Stimulated activated CD4-positive, alpha-beta T cell treated with anti-CD3 and anti-CD28 coated beads, Interleukin-4, amount 100 ng/mL, for 48 hours (primary cell): Measurements from ENCODE around the gene SUGCT.

Source experiments
- DNase-seq, 2 donors: peaks; one replicate each; pipeline ENCODE4 v3.0.0-alpha.2; 2020; ENCODE audit warnings: low read depth in 2 of 2

Gene SUGCT

GRCh38 chr7:40675741-40676140, 540.9 kb downstream of the SUGCT start:
- DNase-seq, result no peak

DNA sequence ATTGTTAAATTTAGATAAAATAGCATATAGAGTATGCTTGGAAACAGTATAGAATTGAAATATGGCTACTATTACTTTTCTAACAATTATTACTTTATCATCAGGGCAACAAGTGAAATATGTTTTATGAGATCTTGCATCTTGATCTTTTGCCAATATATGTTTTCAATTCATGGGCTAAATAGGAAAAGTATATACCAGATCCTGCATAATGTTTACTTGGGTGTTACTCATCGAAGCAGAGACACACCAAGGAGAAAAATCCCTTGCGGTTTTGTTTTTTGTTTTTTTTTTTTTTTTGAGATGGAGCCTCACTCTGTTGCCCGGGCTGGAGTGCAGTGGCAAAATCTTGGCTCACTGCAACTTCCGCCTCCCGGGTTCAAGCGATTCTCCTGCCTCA, 541.4 kb downstream of the SUGCT start:
- no peak for DNase-seq

GRCh38 chr7:40680657-40681056, 545.9 kb downstream of the SUGCT start:
- DNase-seq, result no peak

- DNase-seq, result no peak
These were observed 547.9 kb downstream of the SUGCT start for GRCh38 chr7:40682696-40683095.

- no peak for DNase-seq
These were observed 559.4 kb downstream of the SUGCT start for GRCh38 chr7:40694026-40694809.

DNA sequence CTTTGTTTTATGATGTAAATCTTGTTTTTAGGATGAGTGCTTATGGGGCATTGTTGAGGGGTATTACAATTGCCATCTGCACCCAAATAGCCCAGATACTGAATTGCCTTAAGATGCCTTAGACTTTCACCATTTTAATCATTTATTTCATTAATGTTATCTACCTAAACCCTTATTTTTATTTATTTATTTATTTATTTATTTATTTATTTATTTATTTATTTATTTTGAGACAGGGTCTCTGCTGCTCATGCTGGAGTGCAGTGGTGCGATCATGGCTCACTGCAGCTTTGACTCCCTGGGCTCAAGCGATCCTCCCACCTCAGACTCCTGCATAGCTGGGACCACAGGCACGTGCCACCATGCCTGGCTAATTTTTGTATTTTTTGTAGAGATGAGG, 560.2 kb downstream of the SUGCT start:
- DNase-seq, result no peak

DNA sequence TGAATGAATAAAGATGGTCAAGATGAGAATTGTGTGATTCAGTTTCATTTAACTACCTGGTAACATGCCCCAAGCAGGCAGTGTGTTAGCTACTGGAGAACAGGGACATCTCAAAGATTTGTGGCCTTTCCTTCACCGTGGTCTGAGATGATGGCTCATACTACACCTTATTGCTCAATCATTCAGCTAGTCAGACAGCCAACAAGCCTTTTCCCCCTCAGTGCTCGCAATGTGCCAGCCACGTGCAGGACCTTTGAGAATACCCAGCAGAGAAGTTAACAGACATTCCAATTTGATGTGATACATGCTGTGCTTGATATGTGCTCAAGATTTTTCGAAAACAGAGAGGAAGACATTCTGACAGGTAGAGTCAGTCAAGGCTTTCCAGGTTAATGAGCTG, 562.8 kb downstream of the SUGCT start:
- no peak for DNase-seq

DNA sequence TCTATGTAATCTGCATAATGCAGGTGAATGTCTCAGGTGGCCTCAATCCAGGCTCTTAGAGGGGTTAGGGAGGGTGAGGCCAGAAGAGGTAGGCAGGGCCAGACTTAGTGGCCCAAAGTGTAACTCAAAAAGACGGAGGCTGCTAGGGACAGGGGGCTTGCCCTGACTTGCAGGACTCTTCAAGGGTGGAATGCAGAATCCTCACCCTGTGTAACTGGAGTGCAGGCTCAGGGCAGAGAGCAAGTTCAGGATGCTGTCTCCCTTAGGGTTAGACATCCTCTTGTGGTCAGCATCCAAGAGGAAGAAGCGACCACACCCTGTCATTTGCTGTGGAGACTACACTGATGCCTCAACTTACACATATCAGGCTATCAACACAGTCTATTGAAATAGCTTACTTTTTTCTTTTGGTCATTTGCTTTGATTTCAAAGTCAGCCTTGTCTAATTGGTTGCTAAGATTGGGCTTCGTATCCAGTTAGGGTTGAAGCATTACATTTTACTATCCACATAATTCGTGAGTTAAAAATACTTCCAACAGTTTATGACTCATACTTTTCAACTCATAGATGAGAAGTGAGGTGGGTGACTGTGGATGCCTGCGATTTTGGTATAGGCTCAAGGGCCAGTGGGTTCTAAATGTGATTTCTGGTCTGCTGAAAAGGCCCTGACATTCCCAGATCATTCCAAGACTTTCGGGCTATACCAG, 563.6 kb downstream of the SUGCT start:
- no peak for DNase-seq

DNA sequence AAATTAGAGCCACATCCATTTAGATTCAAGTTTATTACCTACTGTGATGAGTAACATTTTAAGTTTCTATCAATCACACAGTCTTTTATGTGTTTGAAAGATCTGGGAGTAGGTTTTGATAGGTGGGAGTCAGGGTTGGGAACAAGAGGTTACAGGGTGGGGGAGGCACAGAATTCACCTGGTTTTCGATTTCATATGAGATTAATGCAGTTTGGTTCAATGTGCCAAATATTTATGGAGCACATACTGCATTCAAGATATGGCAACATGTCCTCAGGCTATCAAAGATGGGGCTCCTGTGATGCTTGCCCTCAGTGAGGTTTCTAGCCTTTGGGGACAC, 564.1 kb downstream of the SUGCT start:
- DNase-seq, result no peak

DNA sequence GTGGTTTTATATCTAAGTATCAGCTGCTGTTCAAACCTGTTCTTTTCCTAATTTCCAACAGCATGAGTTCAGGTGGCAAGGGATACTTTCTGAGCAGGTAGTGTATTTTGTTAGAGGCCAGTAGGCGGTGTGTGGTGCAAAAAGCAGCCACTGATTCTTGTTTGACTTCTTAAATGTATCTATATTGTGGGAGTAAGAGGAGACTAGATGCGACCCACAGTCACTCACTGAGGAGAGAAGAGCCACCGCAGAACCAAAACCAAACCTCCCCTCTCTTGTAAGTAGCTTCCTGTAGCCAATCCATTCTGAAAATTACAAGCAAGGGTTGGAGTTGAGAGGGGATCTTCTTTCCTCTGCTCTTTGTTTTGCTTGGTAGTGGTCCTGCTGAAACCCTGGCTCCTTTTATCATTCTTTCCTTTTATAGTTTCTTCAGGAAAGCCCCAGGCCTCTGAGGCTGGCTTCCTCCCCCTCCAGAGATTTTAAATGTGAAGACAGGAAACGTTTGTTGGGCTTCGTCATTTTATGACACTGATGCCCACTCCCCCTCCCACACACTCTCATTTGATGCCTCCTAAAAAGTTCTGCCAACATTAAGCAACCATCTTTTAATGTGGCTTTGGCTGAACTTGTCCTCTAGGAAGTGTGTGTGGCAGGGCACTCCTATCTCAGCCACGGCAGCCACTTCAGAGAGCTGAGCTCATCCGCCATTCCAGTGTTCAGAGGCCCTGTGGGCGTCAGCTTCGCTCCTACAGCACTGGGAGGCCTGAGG, 566.0 kb downstream of the SUGCT start:
- no peak for DNase-seq

DNA sequence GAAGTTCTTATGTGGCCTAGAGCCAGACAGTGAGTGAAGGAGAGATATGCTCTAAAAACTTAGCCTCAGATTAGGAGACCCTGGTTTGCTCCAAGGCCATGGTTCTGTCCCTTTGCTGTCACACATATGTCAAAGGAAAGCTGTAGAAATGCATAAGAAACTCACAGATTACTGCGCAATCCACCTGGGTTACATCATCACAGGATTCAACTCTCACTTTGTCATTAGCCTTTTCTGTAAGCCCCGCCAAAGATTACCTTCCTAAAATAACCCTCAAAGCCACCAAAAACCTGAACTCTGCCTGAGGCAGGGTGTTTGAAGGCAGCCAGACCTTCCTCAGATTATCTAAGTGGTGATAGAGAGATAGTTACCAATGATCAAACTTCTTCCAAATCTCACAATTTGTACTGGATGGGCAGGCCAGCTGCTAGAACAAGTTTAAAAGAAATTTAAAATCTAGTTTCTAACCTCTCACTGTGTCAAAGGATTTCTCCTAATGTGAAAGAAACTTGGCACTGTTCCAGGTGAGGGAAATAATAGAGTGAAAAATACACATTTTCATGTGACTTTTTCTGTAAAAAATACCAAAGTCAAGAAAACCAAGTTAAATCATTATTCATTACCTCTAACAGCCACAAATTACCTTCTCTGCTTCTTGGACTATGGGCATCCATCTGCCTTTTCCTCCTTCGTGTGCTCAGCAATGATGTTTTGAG, 567.2 kb downstream of the SUGCT start:
- DNase-seq, result no peak

GRCh38 chr7:40704172-40704571, 569.4 kb downstream of the SUGCT start:
- DNase-seq, result no peak

DNA sequence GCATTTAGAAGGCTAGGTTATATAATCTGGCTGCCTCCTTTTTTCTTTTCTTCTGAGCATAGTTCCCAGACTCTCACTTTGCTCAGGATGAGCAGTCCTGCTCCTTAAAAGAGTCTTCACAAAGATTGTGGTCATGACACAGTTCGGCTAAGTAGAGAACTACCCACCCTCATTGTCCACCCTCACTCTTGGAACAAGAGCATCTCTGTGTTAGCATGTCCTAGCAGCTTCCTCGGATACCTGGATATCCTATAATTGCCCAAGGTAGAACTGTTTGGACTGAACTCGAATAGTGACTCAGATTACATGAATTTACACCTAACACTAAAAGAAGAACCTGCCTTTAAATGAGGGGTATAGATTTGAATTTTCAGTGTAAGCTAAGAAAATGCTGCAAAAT, 572.0 kb downstream of the SUGCT start:
- DNase-seq, result no peak

DNA sequence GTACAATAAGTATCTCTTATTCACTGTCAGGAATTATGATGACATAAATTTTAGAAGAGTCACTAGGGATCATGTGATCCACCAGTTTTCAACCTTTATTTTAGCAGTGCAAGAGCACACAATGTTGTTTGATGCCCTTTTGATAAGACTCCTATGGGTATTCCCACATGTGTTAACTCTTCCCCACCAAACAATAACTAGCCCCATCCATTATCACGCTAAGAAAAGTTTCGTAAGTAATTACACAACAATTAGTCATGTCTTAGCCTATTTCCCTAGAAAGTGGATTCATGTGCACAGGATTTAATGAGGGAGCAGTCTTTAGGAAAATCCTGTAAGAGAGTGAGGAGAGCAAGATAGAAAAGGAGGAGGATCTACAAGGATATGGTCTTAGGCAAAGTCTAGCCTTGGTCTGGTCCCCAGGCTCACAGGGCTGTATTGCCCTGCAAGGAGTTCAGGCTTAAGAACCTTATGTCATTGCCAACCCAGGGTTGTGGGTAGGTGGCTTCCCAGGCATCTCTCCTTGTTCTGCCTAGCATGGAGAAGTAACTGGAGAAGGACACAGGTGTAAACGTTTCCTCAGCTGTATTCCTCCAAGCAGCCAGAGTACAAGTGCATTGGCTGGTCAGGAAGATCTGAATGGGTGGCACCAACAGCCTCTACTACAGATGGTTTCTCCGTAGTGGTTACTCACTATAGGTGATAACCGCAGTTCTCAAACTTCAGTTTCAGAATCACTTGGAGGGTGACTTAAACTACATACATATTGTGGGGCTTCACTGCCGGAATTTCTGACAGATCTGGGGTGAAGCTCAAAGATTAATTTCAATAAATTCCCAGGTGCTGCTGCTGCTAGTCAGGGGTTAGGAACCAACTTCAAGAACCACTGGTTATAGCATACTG, 574.5 kb downstream of the SUGCT start:
- DNase-seq, result no peak

GRCh38 chr7:40711706-40712105, 576.9 kb downstream of the SUGCT start:
- no peak for DNase-seq

- DNase-seq, result no peak
These were observed 579.7 kb downstream of the SUGCT start for GRCh38 chr7:40714363-40715052.

DNA sequence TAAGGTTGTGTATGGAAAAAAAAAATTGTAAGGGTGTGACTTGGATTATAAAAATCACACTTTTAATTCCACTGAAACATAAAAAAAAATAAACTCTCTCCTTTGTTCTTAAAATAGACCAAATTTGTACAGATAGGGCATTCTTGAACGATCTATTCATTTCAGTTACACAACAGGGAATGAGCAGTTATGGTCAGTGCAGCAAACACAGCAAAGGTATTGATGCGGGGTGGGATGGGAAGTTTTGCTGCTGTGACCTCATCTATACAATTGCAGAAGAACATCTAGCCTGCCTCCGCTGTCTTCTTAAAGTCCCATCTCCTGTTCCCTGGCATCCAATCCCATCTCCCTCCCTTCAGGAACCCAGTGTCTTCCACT, 580.2 kb downstream of the SUGCT start:
- DNase-seq, result no peak

GRCh38 chr7:40716052-40716451, 581.2 kb downstream of the SUGCT start:
- DNase-seq, result no peak

GRCh38 chr7:40717242-40717641, 582.4 kb downstream of the SUGCT start:
- DNase-seq, result no peak

DNA sequence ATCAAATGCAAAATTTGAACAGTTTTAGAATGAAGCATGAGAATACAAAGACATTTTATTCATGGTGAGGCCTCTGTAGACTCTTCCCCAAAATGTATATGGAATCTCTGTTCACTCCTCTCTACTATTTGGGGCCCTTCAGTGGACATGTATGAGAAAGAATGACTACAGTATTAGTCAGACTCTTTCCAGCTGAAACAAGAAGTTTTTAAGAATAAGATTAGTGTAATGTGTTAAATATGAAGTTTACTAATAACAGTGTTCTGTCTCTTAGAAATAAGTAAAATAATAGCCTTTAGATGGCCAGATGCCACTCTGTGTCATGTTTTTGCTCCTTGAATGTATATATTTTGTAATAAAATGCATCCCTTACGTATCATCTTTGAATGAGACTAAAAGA, 585.6 kb downstream of the SUGCT start:
- no peak for DNase-seq
